ENCODE data around the gene CRELD1.

Gene CRELD1

GRCh38 chr3:9917820-9918219, 15.8 kb upstream of the CRELD1 start:
- TF ChIP-seq POLR2AphosphoS5 (IDR thresholded peaks at IDR 0.05; ENCODE audit: low read depth, low read length): no peak
- no peak for TF ChIP-seq REST (IDR thresholded peaks at IDR 0.05; ENCODE audit: insufficient read depth in 1 of 2, low read depth in 2 of 2, low read length in 2 of 2)
- no peak for TF ChIP-seq FOXP2 (optimal IDR thresholded peaks at IDR 0.05; ENCODE audit: borderline replicate concordance, extremely low read depth, extremely low read length, insufficient read depth)
- no peak for TF ChIP-seq SIN3A (IDR thresholded peaks at IDR 0.05; ENCODE audit: borderline replicate concordance, insufficient read depth, low read length)
- TF ChIP-seq TAF1 (IDR thresholded peaks at IDR 0.05; ENCODE audit: borderline replicate concordance, insufficient read depth, low read length): no peak

- TF ChIP-seq TAF1 (IDR thresholded peaks at IDR 0.05; ENCODE audit: borderline replicate concordance, insufficient read depth, low read length): no peak
- no peak for TF ChIP-seq REST (IDR thresholded peaks at IDR 0.05; ENCODE audit: insufficient read depth in 1 of 2, low read depth in 2 of 2, low read length in 2 of 2)
- no peak for TF ChIP-seq SIN3A (IDR thresholded peaks at IDR 0.05; ENCODE audit: borderline replicate concordance, insufficient read depth, low read length)
- no peak for TF ChIP-seq FOXP2 (optimal IDR thresholded peaks at IDR 0.05; ENCODE audit: borderline replicate concordance, extremely low read depth, extremely low read length, insufficient read depth)
- no peak for TF ChIP-seq POLR2AphosphoS5 (IDR thresholded peaks at IDR 0.05; ENCODE audit: low read depth, low read length)
These were observed 15.2 kb upstream of the CRELD1 start for GRCh38 chr3:9918261-9919038.

GRCh38 chr3:9928158-9928557, 5.5 kb upstream of the CRELD1 start:
- TF ChIP-seq SIN3A (IDR thresholded peaks at IDR 0.05; ENCODE audit: borderline replicate concordance, insufficient read depth, low read length): no peak

- TF ChIP-seq REST (IDR thresholded peaks at IDR 0.05; ENCODE audit: insufficient read depth in 1 of 2, low read depth in 2 of 2, low read length in 2 of 2) (no peak), FOXP2 (optimal IDR thresholded peaks at IDR 0.05; ENCODE audit: borderline replicate concordance, extremely low read depth, extremely low read length, insufficient read depth) (no peak)
These were observed 2.7 kb upstream of the CRELD1 start for GRCh38 chr3:9930804-9931418.

GRCh38 chr3:9932535-9932842, 1.1 kb upstream of the CRELD1 start:
- TF ChIP-seq TAF1 (IDR thresholded peaks at IDR 0.05; ENCODE audit: borderline replicate concordance, insufficient read depth, low read length): no peak
- TF ChIP-seq SIN3A (IDR thresholded peaks at IDR 0.05; ENCODE audit: borderline replicate concordance, insufficient read depth, low read length): no peak
- no peak for TF ChIP-seq POLR2AphosphoS5 (IDR thresholded peaks at IDR 0.05; ENCODE audit: low read depth, low read length)
- no peak for TF ChIP-seq REST (IDR thresholded peaks at IDR 0.05; ENCODE audit: insufficient read depth in 1 of 2, low read depth in 2 of 2, low read length in 2 of 2)
- TF ChIP-seq FOXP2 (optimal IDR thresholded peaks at IDR 0.05; ENCODE audit: borderline replicate concordance, extremely low read depth, extremely low read length, insufficient read depth): no peak

Data from PFSK-1 (cell line).